NCI-H446 treated with DMSO at 0.1 percent for 48 hours (cell line): ENCODE results near the gene ANO10.
A peak's percentile ranks its signal among the peaks of the same experiment; 100 is the strongest.

Experiments
- DNase-seq: peaks from one replicate; lab custom pipeline; 2025; lab: John Stamatoyannopoulos, UW

Gene ANO10

GRCh38 chr3:43413676-43414368 is 208.0 kb downstream of the ANO10 start:
- no peak for DNase-seq

GRCh38 chr3:43411429-43411828 is 210.4 kb downstream of the ANO10 start:
- peak; percentile 0 for DNase-seq

GRCh38 chr3:43410592-43410991 is 211.2 kb downstream of the ANO10 start:
- DNase-seq, result no peak

GRCh38 chr3:43409506-43409905 is 212.3 kb downstream of the ANO10 start:
- DNase-seq, result no peak

- DNase-seq, result no peak
Observed at GRCh38 chr3:43406643-43407023, 215.2 kb downstream of the ANO10 start.

GRCh38 chr3:43405888-43406642 is 215.7 kb downstream of the ANO10 start:
- no peak for DNase-seq

- DNase-seq, result no peak
Observed at GRCh38 chr3:43400781-43401730, 220.8 kb downstream of the ANO10 start.

- DNase-seq, result no peak
Observed at GRCh38 chr3:43400167-43400566, 221.6 kb downstream of the ANO10 start.

- no peak for DNase-seq
Observed at GRCh38 chr3:43399034-43399433, 222.8 kb downstream of the ANO10 start.

- DNase-seq, result no peak
Observed at GRCh38 chr3:43394041-43394554, 227.7 kb downstream of the ANO10 start.

GRCh38 chr3:43391621-43392020 is 230.2 kb downstream of the ANO10 start:
- no peak for DNase-seq

GRCh38 chr3:43390255-43390588 is 231.6 kb downstream of the ANO10 start:
- no peak for DNase-seq

- no peak for DNase-seq
Observed at GRCh38 chr3:43389388-43390254, 232.2 kb downstream of the ANO10 start.

- DNase-seq, result no peak
Observed at GRCh38 chr3:43388915-43389314, 232.9 kb downstream of the ANO10 start.

- DNase-seq, result no peak
Observed at GRCh38 chr3:43388175-43388574, 233.6 kb downstream of the ANO10 start.

- DNase-seq, result no peak
Observed at GRCh38 chr3:43379343-43379742, 242.5 kb downstream of the ANO10 start.

- DNase-seq, result no peak
Observed at GRCh38 chr3:43378066-43378935, 243.5 kb downstream of the ANO10 start.

- no peak for DNase-seq
Observed at GRCh38 chr3:43373560-43373928, 248.3 kb downstream of the ANO10 start.

- DNase-seq, result peak; percentile 5
Observed at GRCh38 chr3:43372809-43373559, 248.8 kb downstream of the ANO10 start.
